ENCODE results near the gene PHLPP1. TPM values are rescaled to one million over a fixed set of nuclear protein-coding genes. Genes with fewer than 3 reads are reported as not detected.

Gene PHLPP1
- total and polyA plus RNA-seq, 9 of the 15 experiments (the other 6 are each of a cell fraction or from before 2014, with no cell fraction given): 0.56 to 9.0 (median 4.5) TPM

- POLR2A ChIA-PET: no interaction called here
- BruUV-seq (replicated peaks): no TSS peak
Measured at GRCh38 chr18:62939926-62940325, 224.6 kb downstream of the PHLPP1 start.

More at GRCh38 chr18:62939926-62940325, 224.6 kb downstream of the PHLPP1 start:
- Histone ChIP-seq H3K36me3 (ENCODE audit: control insufficient read depth, insufficient read depth, low read length) (peaks cover 3% of the 10 kb centered on the region; the same call in 1 of the 3 replicates), H3K9ac (ENCODE audit: insufficient read depth in 1 of 2, low read depth in 2 of 2, low read length in 2 of 2) (no peak overlapping the region), H3K4me1 (replicated peaks in 1 of 2; ENCODE audit: control insufficient read depth in 2 of 2, insufficient read depth in 2 of 2, low read length in 2 of 2) (peaks cover 0 to 4% of the 10 kb centered on the region in 2 experiments; a peak in 3 of 5 replicates), H3K4me2 (ENCODE audit: insufficient read depth, low read length) (no peak overlapping the region), H3K4me3 (no peak overlapping the region), H3K79me2 (ENCODE audit: control insufficient read depth, insufficient read depth, low read length) (no peaks in the 10 kb centered on the region), H3K9me3 (replicated peaks; ENCODE audit: control insufficient read depth, insufficient read depth, low read depth, low read length) (no peaks in the 10 kb centered on the region), H4K20me1 (replicated peaks; ENCODE audit: control insufficient read depth, insufficient read depth, low read length) (no peaks in the 10 kb centered on the region), H3K9me1 (ENCODE audit: control insufficient read depth, insufficient read depth, low read length) (no peaks in the 10 kb centered on the region), H3K27me3 (ENCODE audit: control insufficient read depth in 2 of 2, insufficient read depth in 2 of 2, low read length in 2 of 2) (no peaks in the 10 kb centered on the region), H3K27ac (ENCODE audit: extremely low read depth, low read depth, low read length) (peak overlapping the region; percentile 68; the same call in 1 of the 3 replicates), H2AFZ (ENCODE audit: low read depth, low read length) (no peak overlapping the region)
- intact Hi-C loops (cut with micrococcal nuclease) (loop anchor here (5.0 kb wide), 1 partner anchor 223 kb away; the partner anchor contains the start of gene PHLPP1), in situ Hi-C loops (cut with MboI) (no loop called here)
- FAIRE-seq (no peak), DNase-seq (ENCODE audit: extremely low read depth in 1 of 4, low spot score in 3 of 4) (no peak), ATAC-seq (no peak; the same call in 2 of the 3 replicates)
- CTCF ChIA-PET (ENCODE audit: low intra/inter-chr PET ratio): no interaction called here
- no peak for TF ChIP-seq SP1 (CRISPR knock-in tag; IDR thresholded peaks at IDR 0.05)
- no peak for TF ChIP-seq SRSF9 (IDR thresholded peaks at IDR 0.05; ENCODE audit: borderline replicate concordance, low read depth, low read length)
- no peak for TF ChIP-seq TSHZ1 (CRISPR knock-in tag; IDR thresholded peaks at IDR 0.05)
- no peak for TF ChIP-seq HDGF (IDR thresholded peaks at IDR 0.05)
- TF ChIP-seq ZEB2 (IDR thresholded peaks at IDR 0.05): no peak
- no peak for TF ChIP-seq TBP (optimal IDR thresholded peaks at IDR 0.05; ENCODE audit: low read depth, low read length)
- TF ChIP-seq CBX5 (IDR thresholded peaks at IDR 0.05; ENCODE audit: borderline replicate concordance, low read depth): no peak
- TF ChIP-seq POU5F1 (IDR thresholded peaks at IDR 0.05; ENCODE audit: borderline replicate concordance, low read depth, low read length, partially characterized antibody): no peak
- no peak for TF ChIP-seq ZNF239 (CRISPR knock-in tag; IDR thresholded peaks at IDR 0.05)
- no peak for TF ChIP-seq NCOA6 (IDR thresholded peaks at IDR 0.05)
- TF ChIP-seq LCOR (CRISPR knock-in tag; IDR thresholded peaks at IDR 0.05): no peak
- no peak for TF ChIP-seq ZBTB43 (CRISPR knock-in tag; IDR thresholded peaks at IDR 0.05)
- TF ChIP-seq THRA (IDR thresholded peaks at IDR 0.05): no peak
- TF ChIP-seq HDAC1 (IDR thresholded peaks at IDR 0.05): no peak
- TF ChIP-seq PHB (CRISPR knock-in tag; IDR thresholded peaks at IDR 0.05): no peak
- no peak for TF ChIP-seq ZNF408 (CRISPR knock-in tag; IDR thresholded peaks at IDR 0.05; ENCODE audit: low read depth)
- TF ChIP-seq MTA1 (IDR thresholded peaks at IDR 0.05; ENCODE audit: borderline replicate concordance): no peak
- 50% methylated on average over 3 of the region's 3 CpGs for WGBS (ENCODE audit: insufficient coverage, low coverage, missing lambda C conversion rate)
